T47D (cell line): ENCODE data around the gene PIGN.

ENCODE experiments used
- DNase-seq, 2 experiments: peaks; one replicate each; pipeline versions ENCODE4 v3.0.0 to v3.0.0-alpha.2; 2011 to 2012; ENCODE audit warnings: low read depth in 1 of 2, low spot score in 1 of 2
- JUND ChIP-seq: IDR thresholded peaks from 2 replicates; pipeline ENCODE4 v1.6.1; 2012; ENCODE audit warnings: low read depth
- in situ Hi-C: cut with HindIII; loops from 2 replicates; pipeline ENCODE4 v1.10.0; 2016; ENCODE audit warnings: low sequenced_read_pairs, low pct_unique_long_range_greater_than_20kb

PIGN gene

GRCh38 chr18:62165583-62165982 is 21.3 kb downstream of the PIGN start:
- in situ Hi-C loops = no loop called here
- TF ChIP-seq JUND = no peak
- DNase-seq = no peak

DNA sequence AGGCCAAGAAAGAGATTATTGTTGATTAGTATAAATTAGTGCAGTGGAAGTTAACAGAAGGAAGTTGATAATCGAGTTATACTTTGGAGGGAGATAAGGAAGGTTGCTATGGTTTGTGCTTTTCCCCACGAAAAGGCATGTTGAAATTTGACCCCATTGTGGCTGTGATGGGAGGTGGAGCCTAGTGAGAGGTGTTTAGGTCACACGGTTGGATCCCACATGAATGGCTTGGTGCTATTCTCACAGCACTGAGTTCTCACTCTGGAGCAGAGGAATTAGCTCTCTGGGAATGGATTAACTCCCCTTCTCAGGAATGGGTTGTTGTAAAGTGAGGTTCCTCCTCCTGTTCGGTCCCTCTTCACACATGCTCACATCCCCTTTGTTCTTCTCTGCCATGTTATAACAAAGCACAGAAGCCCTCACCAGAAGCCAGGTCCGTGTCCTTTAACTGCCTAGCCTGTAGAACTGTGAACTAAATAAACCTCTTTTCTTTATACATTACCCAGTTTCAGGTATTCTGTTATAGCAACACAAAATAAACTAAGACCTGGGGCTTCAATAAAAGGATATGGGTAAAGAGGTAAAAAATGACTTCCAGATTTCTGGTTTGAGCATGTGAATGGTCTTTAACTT is 21.9 kb downstream of the PIGN start:
- in situ Hi-C loops = no loop called here
- DNase-seq = no peak
- no peak for TF ChIP-seq JUND

- no peak for TF ChIP-seq JUND
- in situ Hi-C loops = no loop called here
Measured at GRCh38 chr18:62164310-62164709, 22.5 kb downstream of the PIGN start.

DNA sequence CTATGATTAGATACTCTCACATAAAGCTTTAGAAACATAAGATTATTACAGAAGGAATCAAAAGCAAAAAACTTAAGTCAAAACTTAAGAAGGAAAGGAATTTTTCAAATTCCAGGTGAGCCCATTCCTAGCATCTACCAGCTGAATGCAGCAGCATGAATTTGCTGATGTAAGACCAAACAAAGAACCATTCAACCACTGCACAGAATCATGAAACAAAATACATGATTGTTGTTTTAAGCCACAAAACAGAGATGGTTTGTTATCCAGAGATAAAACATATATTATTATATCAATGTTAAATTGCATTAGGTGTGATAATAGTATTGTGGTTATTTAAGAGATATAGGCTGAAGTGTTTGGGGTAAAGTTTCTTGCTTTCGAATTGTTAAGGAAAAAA is 29.0 kb downstream of the PIGN start:
- no peak for DNase-seq
- in situ Hi-C loops = no loop called here
- no peak for TF ChIP-seq JUND

More at GRCh38 chr18:62164310-62164709, 22.5 kb downstream of the PIGN start:
- no peak for DNase-seq

DNA sequence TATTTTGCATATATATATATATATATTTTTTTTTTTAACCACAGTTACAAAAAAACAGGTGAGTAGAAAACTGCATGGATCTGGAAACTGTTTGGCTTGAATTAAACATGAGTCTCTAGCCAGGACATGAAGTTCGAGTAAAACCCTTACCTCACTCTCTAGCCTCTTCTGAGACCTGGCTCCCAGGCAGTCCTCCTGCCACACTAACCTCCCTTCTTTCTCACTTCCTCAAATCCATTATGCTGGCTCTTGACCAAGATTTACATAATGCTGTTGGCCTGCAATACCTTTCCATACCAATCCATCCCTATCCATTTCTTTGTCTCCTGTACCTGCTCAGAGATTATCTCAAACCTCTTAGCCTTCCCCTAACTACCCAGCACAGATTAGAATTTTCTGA is 34.0 kb downstream of the PIGN start:
- TF ChIP-seq JUND = no peak
- DNase-seq = no peak
- in situ Hi-C loops = no loop called here

GRCh38 chr18:62151068-62151771 is 35.6 kb downstream of the PIGN start:
- in situ Hi-C loops = no loop called here
- no peak for TF ChIP-seq JUND
- DNase-seq = no peak

- in situ Hi-C loops = no loop called here
- DNase-seq = no peak
- TF ChIP-seq JUND = no peak
Measured at GRCh38 chr18:62144338-62144737, 42.5 kb downstream of the PIGN start.

DNA sequence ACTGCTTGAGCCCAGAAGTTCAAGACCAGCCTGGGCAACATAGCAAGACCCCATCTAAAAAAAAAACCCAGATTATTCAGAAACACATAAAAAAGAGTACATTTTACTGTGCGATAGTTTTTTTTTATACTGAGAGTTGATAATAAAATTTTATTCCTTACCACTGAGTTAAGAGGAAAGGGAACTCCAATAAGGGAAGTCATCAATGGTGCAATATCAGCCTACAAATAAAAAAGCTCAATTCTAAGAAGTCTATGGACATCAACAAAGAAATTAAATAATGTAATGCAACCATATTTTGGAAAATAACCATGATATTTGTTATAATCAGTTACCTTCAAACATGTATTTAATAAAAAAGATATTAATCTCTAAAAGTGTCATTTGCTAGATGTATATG is 46.6 kb downstream of the PIGN start:
- no peak for DNase-seq
- TF ChIP-seq JUND = no peak
- in situ Hi-C loops = no loop called here

DNA sequence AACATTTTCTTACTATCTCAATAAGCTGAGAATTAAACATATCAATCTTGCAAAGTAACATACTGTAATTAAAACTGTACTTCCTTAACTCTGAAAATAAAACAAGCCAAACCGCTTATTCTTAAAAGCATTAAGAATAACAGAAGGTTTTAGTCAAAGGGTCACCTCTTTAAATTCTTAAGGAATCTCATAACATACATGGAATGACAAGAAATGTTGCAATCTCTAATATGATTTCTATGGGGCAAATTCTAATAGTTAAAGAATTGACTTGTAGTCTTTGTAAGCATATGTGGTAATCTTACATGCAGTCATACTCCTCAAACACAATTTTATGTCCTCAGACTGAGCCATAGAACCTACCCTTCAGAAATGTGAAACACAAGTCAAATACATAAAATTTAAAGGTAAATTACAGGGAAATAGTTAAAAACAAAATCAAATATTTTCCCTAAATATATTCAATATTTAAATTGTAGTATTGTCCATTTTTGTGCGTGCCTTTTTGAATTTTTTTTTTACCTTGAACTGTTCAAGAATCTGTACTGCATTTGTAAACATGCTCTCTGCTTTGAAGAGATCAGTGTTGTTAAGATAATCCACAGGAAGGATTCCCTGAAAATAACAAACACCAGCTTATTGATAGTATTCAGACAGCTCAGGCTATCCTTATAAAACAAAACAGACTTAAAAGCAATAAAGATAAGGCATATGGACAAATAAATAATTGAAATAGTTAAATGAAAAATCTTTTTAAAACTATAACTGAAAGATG is 48.2 kb downstream of the PIGN start:
- in situ Hi-C loops = no loop called here
- TF ChIP-seq JUND = no peak
- no peak for DNase-seq

- no peak for TF ChIP-seq JUND
- peak; percentile 22 to 67 for DNase-seq
- in situ Hi-C loops = no loop called here
Measured at GRCh38 chr18:62131301-62131909, 55.5 kb downstream of the PIGN start.

- in situ Hi-C loops = no loop called here
- peak in 1 of 2 experiments; percentile 62 for DNase-seq
- no peak for TF ChIP-seq JUND
Measured at GRCh38 chr18:62128157-62128556, 58.7 kb downstream of the PIGN start.

DNA sequence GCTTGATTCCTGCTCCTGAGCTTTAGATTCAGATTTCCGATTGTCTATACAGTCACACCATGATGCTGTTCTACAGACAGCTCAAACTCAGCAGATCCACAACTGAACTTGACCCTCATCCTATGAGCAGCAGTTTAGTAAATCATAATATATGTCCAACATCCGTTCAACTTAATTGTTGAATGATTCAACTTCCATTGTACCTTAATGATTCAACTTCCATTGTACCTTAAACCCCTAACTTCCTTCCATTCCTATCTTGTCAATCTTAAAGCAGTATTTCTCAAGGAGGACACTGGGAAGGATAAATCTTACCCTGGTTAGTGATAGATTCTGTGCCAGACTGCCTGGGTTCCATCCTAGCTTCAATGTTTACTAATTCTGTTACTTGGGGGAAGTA is 60.1 kb downstream of the PIGN start:
- in situ Hi-C loops = no loop called here
- no peak for TF ChIP-seq JUND
- no peak for DNase-seq

DNA sequence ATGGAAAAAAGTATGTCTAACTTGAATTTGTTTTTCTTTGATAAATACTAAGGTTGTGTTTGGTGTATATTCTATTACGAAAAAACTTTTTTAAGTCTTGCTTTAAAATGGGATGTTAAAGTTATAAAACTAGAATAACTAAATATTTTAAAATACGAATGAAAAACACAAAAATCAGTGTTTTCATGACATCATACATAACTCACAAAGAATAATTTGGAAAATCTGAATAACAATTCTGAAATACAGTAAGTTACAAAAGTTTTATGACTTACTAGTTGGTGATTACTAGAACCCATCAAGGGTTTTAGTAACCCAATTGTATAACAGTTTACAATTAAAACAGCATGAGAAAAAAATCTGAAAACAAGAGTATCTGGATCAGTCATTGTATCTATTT is 61.2 kb downstream of the PIGN start:
- no peak for TF ChIP-seq JUND
- no peak for DNase-seq
- in situ Hi-C loops = no loop called here
